OCI-LY3 (cell line): ENCODE measurements around the gene CHD3.

Experiments
- H2AFZ ChIP-seq: fragments of 200-600, 300-600 bp; shearing (Covaris generic); 2 replicates; pipeline ENCODE4 v1.6.0; 2014; ENCODE audit warnings: antibody characterized with exemption, low read depth, low read length
- H3K27ac ChIP-seq: fragments of 200-600, 300-600 bp; sonication (generic); 2 replicates; pipeline ENCODE4 v1.5.1; 2014; ENCODE audit warnings: mild to moderate bottlenecking, low read length, moderate library complexity, mixed read lengths
- H3K27me3 ChIP-seq: fragments of 200-600, 300-600 bp; sonication (generic); 2 replicates; pipeline ENCODE4 v1.6.1; 2014; ENCODE audit warnings: low read depth, low read length, mixed read lengths
- H3K36me3 ChIP-seq: fragments of 200-600, 300-600 bp; sonication (generic); replicated peaks from 2 replicates; pipeline ENCODE3; 2014; ENCODE audit warnings: low read depth, low read length, mixed read lengths
- H3K4me1 ChIP-seq: fragments of 300-600, 200-600 bp; sonication (generic); 2 replicates; pipeline ENCODE4 v1.6.1; 2014; ENCODE audit warnings: low read length, mixed read lengths
- H3K4me2 ChIP-seq: fragments of 200-600, 300-600 bp; sonication (generic); 2 replicates; pipeline ENCODE4 v1.6.1; 2014; ENCODE audit warnings: low read length, mixed read lengths
- H3K4me3 ChIP-seq: fragments of 300-600, 200-600 bp; sonication (generic); 2 replicates; pipeline ENCODE4 v1.5.1; 2014; ENCODE audit warnings: antibody characterized with exemption, mild to moderate bottlenecking, low read length, moderate library complexity
- H3K79me2 ChIP-seq: fragments of 300-600, 200-600 bp; shearing (Covaris generic); 2 replicates; pipeline ENCODE4 v1.6.1; 2014; ENCODE audit warnings: mild to moderate bottlenecking, low read length, mixed read lengths
- H3K9ac ChIP-seq: fragments of 300-600, 200-600 bp; shearing (Covaris generic); 2 replicates; pipeline ENCODE4 v1.6.0; 2014; ENCODE audit warnings: mild to moderate bottlenecking, low read length, moderate library complexity
- H3K9me3 ChIP-seq: fragments of 200-600, 300-600 bp; shearing (Covaris generic); 2 replicates; pipeline ENCODE4 v1.6.1; 2014; ENCODE audit warnings: low read length, mixed read lengths; ENCODE audit not compliant: insufficient read depth
- H4K20me1 ChIP-seq: fragments of 200-600, 300-600 bp; sonication (generic); 2 replicates; pipeline ENCODE4 v1.6.1; 2016; ENCODE audit warnings: low read length, mixed read lengths; ENCODE audit not compliant: insufficient read depth
- EZH2phosphoT487 ChIP-seq: fragments of 200-600 bp; shearing (Covaris generic); IDR thresholded peaks from 2 replicates; pipeline ENCODE4 v1.6.1; 2018; ENCODE audit warnings: antibody characterized with exemption, mixed run types, low read depth
- TF ChIP-seq, protein P1 (sequence below): fragments of 200-600, 300-600 bp; sonication (generic); IDR thresholded peaks from 2 replicates; pipeline ENCODE4 v1.5.1; 2014; ENCODE audit warnings: antibody characterized with exemption, low read length, low read depth

CHD3 gene

GRCh38 chr17:7935859-7936258 lies 47.3 kb downstream of the CHD3 start:
- H3K4me1 ChIP-seq, result peaks cover 12% of the 10 kb centered on the region
- H3K4me3 ChIP-seq, result no peak overlapping the region
- H4K20me1 ChIP-seq, result no peaks in the 10 kb centered on the region
- H3K9me3 ChIP-seq, result no peaks in the 10 kb centered on the region
- H3K9ac ChIP-seq, result no peak overlapping the region
- no peak overlapping the region for H3K4me2 ChIP-seq
- no peak for TF ChIP-seq EZH2phosphoT487
- TF ChIP-seq, protein P1, sequence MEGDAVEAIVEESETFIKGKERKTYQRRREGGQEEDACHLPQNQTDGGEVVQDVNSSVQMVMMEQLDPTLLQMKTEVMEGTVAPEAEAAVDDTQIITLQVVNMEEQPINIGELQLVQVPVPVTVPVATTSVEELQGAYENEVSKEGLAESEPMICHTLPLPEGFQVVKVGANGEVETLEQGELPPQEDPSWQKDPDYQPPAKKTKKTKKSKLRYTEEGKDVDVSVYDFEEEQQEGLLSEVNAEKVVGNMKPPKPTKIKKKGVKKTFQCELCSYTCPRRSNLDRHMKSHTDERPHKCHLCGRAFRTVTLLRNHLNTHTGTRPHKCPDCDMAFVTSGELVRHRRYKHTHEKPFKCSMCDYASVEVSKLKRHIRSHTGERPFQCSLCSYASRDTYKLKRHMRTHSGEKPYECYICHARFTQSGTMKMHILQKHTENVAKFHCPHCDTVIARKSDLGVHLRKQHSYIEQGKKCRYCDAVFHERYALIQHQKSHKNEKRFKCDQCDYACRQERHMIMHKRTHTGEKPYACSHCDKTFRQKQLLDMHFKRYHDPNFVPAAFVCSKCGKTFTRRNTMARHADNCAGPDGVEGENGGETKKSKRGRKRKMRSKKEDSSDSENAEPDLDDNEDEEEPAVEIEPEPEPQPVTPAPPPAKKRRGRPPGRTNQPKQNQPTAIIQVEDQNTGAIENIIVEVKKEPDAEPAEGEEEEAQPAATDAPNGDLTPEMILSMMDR, result no peak
- H3K27me3 ChIP-seq, result no peaks in the 10 kb centered on the region
- H3K79me2 ChIP-seq, result peaks cover 20% of the 10 kb centered on the region
- no peak overlapping the region for H3K27ac ChIP-seq
- H3K36me3 ChIP-seq, result peaks cover 11% of the 10 kb centered on the region
- H2AFZ ChIP-seq, result no peak overlapping the region

GRCh38 chr17:7940034-7940433 lies 51.4 kb downstream of the CHD3 start:
- Histone ChIP-seq H3K27me3 (no peaks in the 10 kb centered on the region), H3K4me2 (no peak overlapping the region), H3K36me3 (peaks cover 28% of the 10 kb centered on the region), H3K9me3 (no peaks in the 10 kb centered on the region), H3K27ac (no peak overlapping the region), H2AFZ (no peak overlapping the region), H3K9ac (no peak overlapping the region), H3K4me3 (no peak overlapping the region), H4K20me1 (no peaks in the 10 kb centered on the region), H3K4me1 (peaks cover 7% of the 10 kb centered on the region; the same call in 1 of the 2 replicates), H3K79me2 (no peaks in the 10 kb centered on the region)
- no peak for TF ChIP-seq EZH2phosphoT487
- TF ChIP-seq, protein P1, result no peak

DNA sequence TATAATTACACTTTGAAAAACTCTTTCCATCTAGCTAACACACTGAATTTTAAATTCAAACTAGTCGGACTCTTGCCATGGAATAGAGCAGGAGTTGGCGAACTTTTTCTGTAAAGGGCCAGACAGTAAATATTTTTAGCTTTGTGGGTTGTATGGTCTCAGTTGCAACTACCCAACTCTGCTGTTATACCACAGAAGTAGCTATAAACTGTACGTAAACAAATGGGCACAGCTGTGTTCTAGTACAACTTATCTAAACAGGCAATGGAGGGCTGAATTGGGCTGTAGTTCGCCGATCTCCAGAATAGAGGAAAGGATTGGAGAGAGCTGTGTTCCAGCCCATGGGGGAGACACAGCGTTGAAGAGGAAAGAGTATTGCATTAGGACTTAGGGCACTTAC lies 52.2 kb downstream of the CHD3 start:
- Histone ChIP-seq H3K4me1 (peaks cover 7% of the 10 kb centered on the region; the same call in 1 of the 2 replicates), H4K20me1 (no peaks in the 10 kb centered on the region), H3K9me3 (no peaks in the 10 kb centered on the region), H2AFZ (no peak overlapping the region), H3K4me3 (no peak overlapping the region), H3K79me2 (no peaks in the 10 kb centered on the region), H3K27me3 (no peaks in the 10 kb centered on the region), H3K27ac (no peak overlapping the region), H3K36me3 (peaks cover 30% of the 10 kb centered on the region), H3K9ac (no peak overlapping the region), H3K4me2 (no peak overlapping the region)
- no peak for TF ChIP-seq EZH2phosphoT487
- TF ChIP-seq, protein P1, result no peak

DNA sequence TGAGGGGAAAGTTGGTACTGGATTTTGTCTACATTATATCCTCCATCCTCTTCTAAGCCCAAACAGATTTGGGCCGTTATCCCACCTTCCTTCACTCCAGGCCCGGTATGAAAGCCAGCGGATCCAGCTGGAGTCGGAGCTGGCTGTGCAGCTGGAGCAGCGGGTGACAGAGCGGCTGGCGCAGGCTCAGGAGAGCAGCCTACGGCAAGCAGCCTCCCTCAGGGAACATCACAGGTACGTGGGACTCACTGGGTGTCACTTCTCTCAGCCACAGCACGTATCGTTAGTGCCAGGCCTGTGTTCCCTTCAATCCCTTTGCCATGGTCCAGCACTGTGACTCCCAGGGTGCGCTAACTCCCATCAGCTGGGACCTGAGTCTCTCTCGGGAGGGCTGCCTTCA lies 54.7 kb downstream of the CHD3 start:
- peaks cover 32% of the 10 kb centered on the region for H3K36me3 ChIP-seq
- no peaks in the 10 kb centered on the region for H3K27me3 ChIP-seq
- no peaks in the 10 kb centered on the region for H4K20me1 ChIP-seq
- H3K27ac ChIP-seq, result no peak overlapping the region
- H3K9ac ChIP-seq, result no peak overlapping the region
- no peak overlapping the region for H2AFZ ChIP-seq
- H3K4me2 ChIP-seq, result no peak overlapping the region
- H3K79me2 ChIP-seq, result no peaks in the 10 kb centered on the region
- TF ChIP-seq EZH2phosphoT487, result no peak
- TF ChIP-seq, protein P1, result no peak
- peaks cover 7% of the 10 kb centered on the region; the same call in 1 of the 2 replicates for H3K4me1 ChIP-seq
- H3K4me3 ChIP-seq, result no peak overlapping the region
- no peaks in the 10 kb centered on the region for H3K9me3 ChIP-seq
